ENCODE data around the gene CRTC2.
"Not testable (repeated sequence)": the region's sequence is repeated elsewhere in the genome, so short reads cannot be mapped to it uniquely, and the experiment has no call there.

CRTC2 gene

GRCh38 chr1:153928245-153928644, 30.2 kb downstream of the CRTC2 start:
- no peak for DNase-seq

GRCh38 chr1:153926405-153926804, 32.0 kb downstream of the CRTC2 start:
- no peak for DNase-seq

GRCh38 chr1:153922972-153923925, 35.2 kb downstream of the CRTC2 start, which contains the start of gene GATAD2B:
TSS of gene GATAD2B (minus strand) at chr1:153922972. CDS start at chr1:153828347, 94,625 bp downstream.
- DNase-seq, result peak; percentile 99

GRCh38 chr1:153922076-153922971, 36.1 kb downstream of the CRTC2 start:
- DNase-seq, result peak; percentile 56

- peak; percentile 30 for DNase-seq
Observed at GRCh38 chr1:153921803-153922075, 36.7 kb downstream of the CRTC2 start.

- no peak for DNase-seq
Observed at GRCh38 chr1:153921080-153921802, 37.2 kb downstream of the CRTC2 start.

GRCh38 chr1:153919876-153920852, 38.2 kb downstream of the CRTC2 start:
- peak; percentile 72 for DNase-seq

- no peak for DNase-seq
Observed at GRCh38 chr1:153916297-153916696, 42.1 kb downstream of the CRTC2 start.

- no peak for DNase-seq
Observed at GRCh38 chr1:153912349-153912748, 46.1 kb downstream of the CRTC2 start.

GRCh38 chr1:153910560-153910959, 47.9 kb downstream of the CRTC2 start:
- DNase-seq, result not testable (repeated sequence)

GRCh38 chr1:153908071-153908470, 50.3 kb downstream of the CRTC2 start:
- no peak for DNase-seq

- no peak for DNase-seq
Observed at GRCh38 chr1:153907134-153907533, 51.3 kb downstream of the CRTC2 start.

GRCh38 chr1:153906396-153906795, 52.0 kb downstream of the CRTC2 start:
- no peak for DNase-seq

GRCh38 chr1:153905908-153906307, 52.5 kb downstream of the CRTC2 start:
- DNase-seq, result not testable (repeated sequence)

- DNase-seq, result no peak
Observed at GRCh38 chr1:153903841-153904455, 54.5 kb downstream of the CRTC2 start.

- no peak for DNase-seq
Observed at GRCh38 chr1:153899509-153899908, 58.9 kb downstream of the CRTC2 start.
